ENCODE results near the gene RNF223. TPM values are rescaled to one million over a fixed set of nuclear protein-coding genes. Genes with fewer than 3 reads are reported as not detected.
A peak's percentile ranks its signal among the peaks of the same experiment; 100 is the strongest.

The RNF223 gene
- total and polyA plus RNA-seq, 2 of the 13 experiments (the other 11 are each of a cell fraction or from before 2014, with no cell fraction given) = 0.03 TPM; not detected in 1

DNA sequence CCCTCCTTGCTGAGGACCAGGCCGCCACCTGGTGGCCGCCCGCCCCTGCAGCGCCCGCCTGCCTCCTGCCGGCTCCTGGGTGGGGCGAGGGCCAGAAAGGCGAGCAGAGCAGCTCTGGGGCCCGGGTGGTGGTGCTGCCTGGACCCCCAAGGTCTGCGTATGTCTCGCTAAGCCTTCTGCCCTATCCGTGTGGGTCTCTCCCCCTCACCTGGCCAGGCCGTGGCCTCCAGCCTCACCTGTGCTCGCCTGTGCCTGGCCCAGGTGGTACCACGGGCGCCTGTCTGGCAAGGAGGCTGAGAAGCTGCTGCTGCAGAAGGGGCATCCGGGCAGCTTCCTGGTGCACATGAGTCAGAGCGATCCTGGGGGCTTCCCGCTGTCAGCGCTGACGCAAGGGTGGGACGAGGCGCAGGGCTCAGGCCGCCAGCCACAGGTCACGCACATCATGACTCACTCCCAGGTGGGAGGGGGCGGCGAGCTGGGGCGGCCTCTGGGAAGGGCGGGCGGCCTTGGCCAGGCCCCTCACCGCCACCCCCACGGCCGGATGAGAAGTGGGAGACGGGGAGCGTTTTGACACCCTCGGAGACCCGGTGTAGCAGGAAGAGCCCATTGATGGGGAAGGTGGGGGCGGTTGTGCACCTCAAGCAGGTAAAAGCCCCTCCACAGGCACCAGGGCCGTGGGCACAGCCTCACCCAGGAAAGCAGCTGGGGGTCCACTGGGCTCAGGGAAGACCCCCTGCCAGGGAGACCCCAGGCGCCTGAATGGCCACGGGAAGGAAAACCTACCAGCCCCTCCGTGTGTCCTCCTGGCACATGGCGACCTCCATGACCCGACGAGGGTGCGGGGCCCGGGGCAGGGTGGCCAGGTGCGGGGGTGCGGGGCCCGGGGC lies 9.9 kb downstream of the RNF223 start (continued):
- TF ChIP-seq, protein P1, sequence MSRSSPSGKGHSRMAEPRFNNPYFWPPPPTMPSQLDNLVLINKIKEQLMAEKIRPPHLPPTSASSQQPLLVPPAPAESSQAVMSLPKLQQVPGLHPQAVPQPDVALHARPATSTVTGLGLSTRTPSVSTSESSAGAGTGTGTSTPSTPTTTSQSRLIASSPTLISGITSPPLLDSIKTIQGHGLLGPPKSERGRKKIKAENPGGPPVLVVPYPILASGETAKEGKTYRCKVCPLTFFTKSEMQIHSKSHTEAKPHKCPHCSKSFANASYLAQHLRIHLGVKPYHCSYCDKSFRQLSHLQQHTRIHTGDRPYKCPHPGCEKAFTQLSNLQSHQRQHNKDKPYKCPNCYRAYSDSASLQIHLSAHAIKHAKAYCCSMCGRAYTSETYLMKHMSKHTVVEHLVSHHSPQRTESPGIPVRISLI (CRISPR knock-in tag; IDR thresholded peaks at IDR 0.05; ENCODE audit: borderline replicate concordance) = no peak
- TF ChIP-seq RBM39 (IDR thresholded peaks at IDR 0.05; ENCODE audit: low read depth, low read length, poor library complexity, severe bottlenecking) (peak; percentile 68), CBX5 (CRISPR knock-in tag; IDR thresholded peaks at IDR 0.05; ENCODE audit: borderline replicate concordance) (no peak; the same call in 1 of the 2 replicates), ZNF124 (CRISPR knock-in tag; IDR thresholded peaks at IDR 0.05) (no peak), ZNF777 (CRISPR knock-in tag; IDR thresholded peaks at IDR 0.05) (no peak), HNRNPUL1 (IDR thresholded peaks at IDR 0.05; ENCODE audit: low read depth, low read length) (no peak), SPEN (CRISPR knock-in tag; IDR thresholded peaks at IDR 0.05; ENCODE audit: low read depth) (peak; percentile 62), TARDBP (CRISPR knock-in tag; IDR thresholded peaks at IDR 0.05) (peak; percentile 40; the same call in 1 of the 2 replicates), PCBP2 (optimal IDR thresholded peaks at IDR 0.05; ENCODE audit: low read depth, low read length, poor library complexity, severe bottlenecking) (no peak), ZNF761 (CRISPR knock-in tag; conservative IDR thresholded peaks at IDR 0.05) (no peak; the same call in 1 of the 2 replicates), HMG20A (CRISPR knock-in tag; IDR thresholded peaks at IDR 0.05; ENCODE audit: borderline replicate concordance) (no peak), RBFOX2 (IDR thresholded peaks at IDR 0.05; ENCODE audit: low read depth, low read length) (peak; percentile 77), NR1H2 (CRISPR knock-in tag; IDR thresholded peaks at IDR 0.05; ENCODE audit: borderline replicate concordance, low read depth) (no peak), ZNF792 (CRISPR knock-in tag; IDR thresholded peaks at IDR 0.05) (no peak), ZSCAN20 (CRISPR knock-in tag; IDR thresholded peaks at IDR 0.05; ENCODE audit: borderline replicate concordance) (no peak), HNRNPL (IDR thresholded peaks at IDR 0.05; ENCODE audit: low read depth, low read length) (peak; percentile 82), RAD51 (IDR thresholded peaks at IDR 0.05; ENCODE audit: borderline replicate concordance) (no peak), ZNF709 (CRISPR knock-in tag; IDR thresholded peaks at IDR 0.05) (no peak)
- TF ChIP-seq, protein P2, sequence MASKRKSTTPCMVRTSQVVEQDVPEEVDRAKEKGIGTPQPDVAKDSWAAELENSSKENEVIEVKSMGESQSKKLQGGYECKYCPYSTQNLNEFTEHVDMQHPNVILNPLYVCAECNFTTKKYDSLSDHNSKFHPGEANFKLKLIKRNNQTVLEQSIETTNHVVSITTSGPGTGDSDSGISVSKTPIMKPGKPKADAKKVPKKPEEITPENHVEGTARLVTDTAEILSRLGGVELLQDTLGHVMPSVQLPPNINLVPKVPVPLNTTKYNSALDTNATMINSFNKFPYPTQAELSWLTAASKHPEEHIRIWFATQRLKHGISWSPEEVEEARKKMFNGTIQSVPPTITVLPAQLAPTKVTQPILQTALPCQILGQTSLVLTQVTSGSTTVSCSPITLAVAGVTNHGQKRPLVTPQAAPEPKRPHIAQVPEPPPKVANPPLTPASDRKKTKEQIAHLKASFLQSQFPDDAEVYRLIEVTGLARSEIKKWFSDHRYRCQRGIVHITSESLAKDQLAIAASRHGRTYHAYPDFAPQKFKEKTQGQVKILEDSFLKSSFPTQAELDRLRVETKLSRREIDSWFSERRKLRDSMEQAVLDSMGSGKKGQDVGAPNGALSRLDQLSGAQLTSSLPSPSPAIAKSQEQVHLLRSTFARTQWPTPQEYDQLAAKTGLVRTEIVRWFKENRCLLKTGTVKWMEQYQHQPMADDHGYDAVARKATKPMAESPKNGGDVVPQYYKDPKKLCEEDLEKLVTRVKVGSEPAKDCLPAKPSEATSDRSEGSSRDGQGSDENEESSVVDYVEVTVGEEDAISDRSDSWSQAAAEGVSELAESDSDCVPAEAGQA (IDR thresholded peaks at IDR 0.05; ENCODE audit: low read depth) = peak; percentile 34; the same call in 1 of the 2 replicates
- TF ChIP-seq, protein P2 (CRISPR knock-in tag; IDR thresholded peaks at IDR 0.05; ENCODE audit: borderline replicate concordance) = no peak
- TF ChIP-seq, protein P3, sequence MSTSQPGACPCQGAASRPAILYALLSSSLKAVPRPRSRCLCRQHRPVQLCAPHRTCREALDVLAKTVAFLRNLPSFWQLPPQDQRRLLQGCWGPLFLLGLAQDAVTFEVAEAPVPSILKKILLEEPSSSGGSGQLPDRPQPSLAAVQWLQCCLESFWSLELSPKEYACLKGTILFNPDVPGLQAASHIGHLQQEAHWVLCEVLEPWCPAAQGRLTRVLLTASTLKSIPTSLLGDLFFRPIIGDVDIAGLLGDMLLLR (CRISPR knock-in tag; IDR thresholded peaks at IDR 0.05) = no peak
- TF ChIP-seq, protein P4, sequence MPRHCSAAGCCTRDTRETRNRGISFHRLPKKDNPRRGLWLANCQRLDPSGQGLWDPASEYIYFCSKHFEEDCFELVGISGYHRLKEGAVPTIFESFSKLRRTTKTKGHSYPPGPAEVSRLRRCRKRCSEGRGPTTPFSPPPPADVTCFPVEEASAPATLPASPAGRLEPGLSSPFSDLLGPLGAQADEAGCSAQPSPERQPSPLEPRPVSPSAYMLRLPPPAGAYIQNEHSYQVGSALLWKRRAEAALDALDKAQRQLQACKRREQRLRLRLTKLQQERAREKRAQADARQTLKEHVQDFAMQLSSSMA (CRISPR knock-in tag; IDR thresholded peaks at IDR 0.05) = 0 out of 2 replicates have a peak, but pooled peaks have one; percentile 70

Data from HepG2 (cell line).